Trophoblast cell (in vitro differentiated cells and primary cell): ENCODE data around the gene FNDC11.

ENCODE experiments used
- DNase-seq, 2 donors: peaks; one replicate each; pipeline ENCODE4 v3.0.0-alpha.2; 2016
- H2AFZ ChIP-seq: 2 replicates; pipeline ENCODE4 v1.6.1; 2013; ENCODE audit warnings: low read length, moderate library complexity, mild to moderate bottlenecking; ENCODE audit not compliant: insufficient read depth, poor library complexity
- H2AK5ac ChIP-seq: 2 replicates; pipeline ENCODE4 v1.6.1; 2013; ENCODE audit warnings: mild to moderate bottlenecking, low read length
- H2BK120ac ChIP-seq: 2 replicates; pipeline ENCODE4 v1.6.1; 2013; ENCODE audit warnings: low read length, mild to moderate bottlenecking, moderate library complexity; ENCODE audit not compliant: insufficient read depth, poor library complexity
- H2BK12ac ChIP-seq: 2 replicates; pipeline ENCODE4 v1.6.1; 2013; ENCODE audit warnings: mild to moderate bottlenecking, low read length, moderate library complexity
- H2BK5ac ChIP-seq: 2 replicates; pipeline ENCODE4 v1.6.1; 2013; ENCODE audit warnings: low read length, low read depth, moderate library complexity, mild to moderate bottlenecking; ENCODE audit not compliant: poor library complexity
- H3K14ac ChIP-seq: 2 replicates; pipeline ENCODE4 v1.6.1; 2013; ENCODE audit warnings: mild to moderate bottlenecking, low read length
- H3K18ac ChIP-seq: 2 replicates; pipeline ENCODE4 v1.6.1; 2013; ENCODE audit warnings: mild to moderate bottlenecking, low read length
- H3K23ac ChIP-seq: 2 replicates; pipeline ENCODE4 v1.6.1; 2013; ENCODE audit warnings: low read length
- H3K27ac ChIP-seq: 2 replicates; pipeline ENCODE4 v1.5.1; 2013; ENCODE audit warnings: low read depth, mild to moderate bottlenecking, inconsistent platforms, low read length, moderate library complexity
- H3K27me3 ChIP-seq: 2 replicates; pipeline ENCODE4 v1.6.1; 2013; ENCODE audit warnings: inconsistent platforms, mild to moderate bottlenecking, low read length, moderate library complexity; ENCODE audit not compliant: insufficient read depth
- H3K36me3 ChIP-seq, 2 experiments: 1 replicate in 1 of 2; 2 replicates in 1 of 2; pipeline ENCODE4 v1.6.1; 2013; ENCODE audit warnings: low read length in 2 of 2, mild to moderate bottlenecking in 2 of 2, moderate library complexity in 1 of 2; ENCODE audit not compliant: insufficient read depth in 2 of 2, control insufficient read depth in 1 of 2
- H3K4ac ChIP-seq: 2 replicates; pipeline ENCODE4 v1.6.1; 2013; ENCODE audit warnings: low read depth, mild to moderate bottlenecking, low read length, moderate library complexity
- H3K4me1 ChIP-seq, 2 experiments: 1 replicate in 1 of 2; 2 replicates in 1 of 2; pipeline ENCODE4 v1.6.1; 2013; ENCODE audit warnings: low read length in 2 of 2, mild to moderate bottlenecking in 2 of 2, moderate library complexity in 1 of 2; ENCODE audit not compliant: insufficient read depth in 2 of 2, control insufficient read depth in 1 of 2
- H3K4me2 ChIP-seq: 2 replicates; pipeline ENCODE4 v1.6.1; 2013; ENCODE audit warnings: inconsistent platforms, mild to moderate bottlenecking, low read length, moderate library complexity
- H3K4me3 ChIP-seq: 2 replicates; pipeline ENCODE4 v1.5.1; 2013; ENCODE audit warnings: mild to moderate bottlenecking, low read depth, low read length, inconsistent platforms
- H3K79me1 ChIP-seq: one replicate; pipeline ENCODE4 v1.6.1; 2013; ENCODE audit warnings: low read length
- H3K79me2 ChIP-seq: 2 replicates; pipeline ENCODE4 v1.6.1; 2013; ENCODE audit warnings: low read length, mild to moderate bottlenecking; ENCODE audit not compliant: control insufficient read depth, insufficient read depth, poor library complexity
- H3K9ac ChIP-seq: 2 replicates; pipeline ENCODE4 v1.6.1; 2013; ENCODE audit warnings: mild to moderate bottlenecking, low read length
- H3K9me3 ChIP-seq: 2 replicates; pipeline ENCODE4 v1.6.1; 2013; ENCODE audit warnings: low read depth, mild to moderate bottlenecking, control low read depth, inconsistent platforms, low read length; ENCODE audit not compliant: insufficient read depth
- H4K12ac ChIP-seq: 2 replicates; pipeline ENCODE4 v1.6.1; 2013; ENCODE audit warnings: low read depth, mild to moderate bottlenecking, low read length, moderate library complexity
- H4K8ac ChIP-seq: 2 replicates; pipeline ENCODE4 v1.6.1; 2013; ENCODE audit warnings: low read depth, mild to moderate bottlenecking, low read length, moderate library complexity
- H4K91ac ChIP-seq: one replicate; pipeline ENCODE4 v1.6.1; 2013; ENCODE audit warnings: low read depth, mild to moderate bottlenecking, low read length, moderate library complexity
- WGBS: extraction: QIAGEN DNeasy Blood & Tissue Kit; methylation state at CpG from one replicate; pipeline ENCODE4 v1.1.7; 2013; ENCODE audit warnings: missing lambda C conversion rate; ENCODE audit not compliant: insufficient read length, insufficient coverage; ENCODE audit errors: extremely low coverage; 5-methylcytosine and 5-hydroxymethylcytosine counted together

Gene FNDC11

GRCh38 chr20:63589261-63590217 lies 35.6 kb downstream of the FNDC11 start:
- no peak overlapping the region for H4K91ac ChIP-seq
- H3K27me3 ChIP-seq = no peaks in the 10 kb centered on the region
- no peak overlapping the region for H3K4me2 ChIP-seq
- H2BK12ac ChIP-seq = no peak overlapping the region
- H3K18ac ChIP-seq = no peak overlapping the region
- no peak overlapping the region for H2AK5ac ChIP-seq
- H3K23ac ChIP-seq = no peak overlapping the region
- no peaks in the 10 kb centered on the region for H3K4me1 ChIP-seq
- no peak overlapping the region for H3K4me3 ChIP-seq
- H3K4ac ChIP-seq = no peak overlapping the region
- H2AFZ ChIP-seq = no peak overlapping the region
- no peak overlapping the region for H3K14ac ChIP-seq
- no peaks in the 10 kb centered on the region for H3K79me1 ChIP-seq
- no peak overlapping the region for H4K12ac ChIP-seq
- no peak overlapping the region for H3K27ac ChIP-seq
- H4K8ac ChIP-seq = no peak overlapping the region
- no CpG with 5 or more reads among the region's 38 CpGs for WGBS
- no peaks in the 10 kb centered on the region for H3K9me3 ChIP-seq
- no peaks in the 10 kb centered on the region for H3K79me2 ChIP-seq
- H2BK5ac ChIP-seq = no peak overlapping the region
- H3K9ac ChIP-seq = no peak overlapping the region
- no peak for DNase-seq
- no peak overlapping the region for H2BK120ac ChIP-seq
- peaks cover 59 to 61% of the 10 kb centered on the region in 2 experiments for H3K36me3 ChIP-seq

GRCh38 chr20:63590218-63591146 lies 36.5 kb downstream of the FNDC11 start:
- DNase-seq = no peak
- H3K4me2 ChIP-seq = no peak overlapping the region
- no CpG with 5 or more reads among the region's 52 CpGs for WGBS

GRCh38 chr20:63591147-63591533 lies 37.2 kb downstream of the FNDC11 start:
- H2AFZ ChIP-seq = no peak overlapping the region
- no peak overlapping the region for H4K12ac ChIP-seq
- H4K8ac ChIP-seq = no peak overlapping the region
- H3K14ac ChIP-seq = no peak overlapping the region
- no peak overlapping the region for H3K27ac ChIP-seq
- no peaks in the 10 kb centered on the region for H3K9me3 ChIP-seq
- no peak overlapping the region for H3K4ac ChIP-seq
- H3K27me3 ChIP-seq = no peaks in the 10 kb centered on the region
- WGBS = no CpG with 5 or more reads among the region's 4 CpGs
- no peak overlapping the region for H4K91ac ChIP-seq
- H3K36me3 ChIP-seq = peaks cover 68 to 70% of the 10 kb centered on the region in 2 experiments
- no peak for DNase-seq
- H2AK5ac ChIP-seq = no peak overlapping the region
- H3K79me1 ChIP-seq = no peaks in the 10 kb centered on the region
- no peak overlapping the region for H2BK120ac ChIP-seq
- no peaks in the 10 kb centered on the region for H3K79me2 ChIP-seq
- no peak overlapping the region for H3K23ac ChIP-seq
- no peak overlapping the region for H3K4me2 ChIP-seq
- no peak overlapping the region for H3K18ac ChIP-seq
- no peak overlapping the region for H2BK12ac ChIP-seq
- no peak overlapping the region for H3K9ac ChIP-seq
- no peak overlapping the region for H3K4me3 ChIP-seq
- H3K4me1 ChIP-seq = no peaks in the 10 kb centered on the region
- no peak overlapping the region for H2BK5ac ChIP-seq

More at GRCh38 chr20:63590218-63591146, 36.5 kb downstream of the FNDC11 start:
- Histone ChIP-seq H3K4me1 (no peaks in the 10 kb centered on the region), H3K36me3 (peaks cover 62 to 64% of the 10 kb centered on the region in 2 experiments), H4K8ac (no peak overlapping the region), H3K14ac (no peak overlapping the region), H2AFZ (no peak overlapping the region), H3K79me1 (no peaks in the 10 kb centered on the region), H3K18ac (no peak overlapping the region), H3K27ac (no peak overlapping the region), H4K12ac (no peak overlapping the region), H2AK5ac (no peak overlapping the region), H2BK120ac (no peak overlapping the region), H3K27me3 (no peaks in the 10 kb centered on the region), H2BK5ac (no peak overlapping the region), H3K79me2 (no peaks in the 10 kb centered on the region), H3K4ac (no peak overlapping the region), H2BK12ac (no peak overlapping the region), H3K4me3 (no peak overlapping the region), H3K23ac (no peak overlapping the region), H3K9ac (no peak overlapping the region), H4K91ac (no peak overlapping the region), H3K9me3 (no peaks in the 10 kb centered on the region)

- Histone ChIP-seq H2BK12ac (no peak overlapping the region), H3K4me2 (no peak overlapping the region), H3K36me3 (peaks cover 71% of the 10 kb centered on the region in 2 experiments), H3K79me2 (no peaks in the 10 kb centered on the region), H3K9ac (no peak overlapping the region), H3K9me3 (no peaks in the 10 kb centered on the region), H4K8ac (no peak overlapping the region), H4K12ac (no peak overlapping the region), H3K27me3 (no peaks in the 10 kb centered on the region), H2AFZ (no peak overlapping the region), H2BK120ac (no peak overlapping the region), H2BK5ac (no peak overlapping the region), H3K18ac (no peak overlapping the region), H3K4me1 (no peaks in the 10 kb centered on the region), H3K4me3 (no peak overlapping the region), H2AK5ac (no peak overlapping the region), H3K14ac (no peak overlapping the region), H3K79me1 (no peaks in the 10 kb centered on the region), H3K23ac (no peak overlapping the region), H4K91ac (no peak overlapping the region), H3K27ac (no peak overlapping the region), H3K4ac (no peak overlapping the region)
- WGBS = no CpG with 5 or more reads among the region's 28 CpGs
- no peak for DNase-seq
These were observed 37.9 kb downstream of the FNDC11 start for GRCh38 chr20:63591786-63592355.
